GM12878 (cell line): ENCODE data around the gene FOXP1. TPM values are rescaled to one million over a fixed set of nuclear protein-coding genes. Genes with fewer than 3 reads are reported as not detected.

Source experiments
- ATAC-seq: fragments of 200-7000 bp; cut with Tn5 transposase; 3 replicates; pipeline ENCODE4 v1.9.1; 2020; ENCODE audit warnings: mild to moderate bottlenecking, moderate library complexity
- BruUV-seq: library from RNA; stranded (reverse); fragments of 400-500 nt; replicated peaks from 2 replicates; lab custom pipeline; 2021; lab: Mats Ljungman, UMichigan
- CTCF ChIA-PET: fragments of 300-600 bp; sonication (Branson Sonifier 250); formaldehyde crosslinking; extraction: SDS; loops from one replicate; lab custom pipeline; 2021; ENCODE audit warnings: inconsistent platforms; lab: Yijun Ruan, JAX
- POLR2A ChIA-PET: fragments of 350-600 bp; formaldehyde crosslinking; extraction: SDS; loops from one replicate; lab custom pipeline; 2021; ENCODE audit warnings: inconsistent platforms; lab: Charles Lee
- RAD21 ChIA-PET: fragments of 300-600 bp; sonication (Branson Sonifier 250); formaldehyde crosslinking; loops from one replicate; lab custom pipeline; 2023; ENCODE audit warnings: antibody characterized with exemption; ENCODE audit not compliant: unreplicated experiment; lab: Charles Lee
- SMC1A ChIA-PET: fragments of 300-600 bp; sonication (Branson Sonifier 250); formaldehyde crosslinking; loops from one replicate; lab custom pipeline; 2023; ENCODE audit not compliant: unreplicated experiment, uncharacterized antibody; lab: Charles Lee
- DNase-seq: peaks from one replicate; pipeline ENCODE4 v3.0.0-alpha.2; 2011; ENCODE audit warnings: low read depth, low spot score
- FAIRE-seq: peaks from 3 replicates; lab custom pipeline; 2011; peaks lifted over from hg19 to GRCh38; lab: Jason Lieb, UNC
- H2AFZ ChIP-seq: 2 replicates; pipeline ENCODE4 v1.6.0; 2011; ENCODE audit warnings: low read depth, low read length, control low read depth; ENCODE audit not compliant: control insufficient read depth
- H3K27ac ChIP-seq: 2 replicates; pipeline ENCODE4 v1.5.1; 2011; ENCODE audit warnings: control low read depth; ENCODE audit not compliant: control insufficient read depth, insufficient read depth
- H3K27me3 ChIP-seq, 2 experiments: replicated peaks in 1 of 2; 2 replicates each; pipeline versions ENCODE4 v1.6.0 to v1.6.1; 2011; ENCODE audit warnings: low read length in 1 of 2; ENCODE audit not compliant: control insufficient read depth in 2 of 2, insufficient read depth in 2 of 2
- H3K36me3 ChIP-seq, 2 experiments: 2 replicates each; pipeline ENCODE4 v1.5.1; 2011; ENCODE audit warnings: low read length in 1 of 2; ENCODE audit not compliant: control insufficient read depth in 2 of 2, insufficient read depth in 2 of 2
- H3K4me1 ChIP-seq: 2 replicates; pipeline ENCODE4 v1.6.1; 2011; ENCODE audit warnings: mild to moderate bottlenecking, low read length, moderate library complexity, mixed read lengths; ENCODE audit not compliant: control insufficient read depth, insufficient read depth
- H3K4me2 ChIP-seq: 2 replicates; pipeline ENCODE4 v1.6.0; 2011; ENCODE audit warnings: control low read depth; ENCODE audit not compliant: control insufficient read depth, insufficient read depth
- H3K4me3 ChIP-seq: fragments of 200-600 bp; sonication (generic); 2 replicates; pipeline ENCODE4 v1.5.1; 2016
- H3K79me2 ChIP-seq: 2 replicates; pipeline ENCODE4 v1.6.0; 2011; ENCODE audit warnings: low read length; ENCODE audit not compliant: control insufficient read depth, insufficient read depth
- H3K9ac ChIP-seq: 2 replicates; pipeline ENCODE4 v1.8.0; 2011; ENCODE audit warnings: low read length, control low read depth, mixed read lengths; ENCODE audit not compliant: control insufficient read depth, insufficient read depth
- H3K9me3 ChIP-seq: replicated peaks from 3 replicates; pipeline ENCODE4 v1.5.1; 2011; ENCODE audit warnings: mild to moderate bottlenecking, low read length; ENCODE audit not compliant: control insufficient read depth, insufficient read depth
- H4K20me1 ChIP-seq: 2 replicates; pipeline ENCODE4 v1.6.0; 2011; ENCODE audit not compliant: control insufficient read depth, insufficient read depth
- ASH2L ChIP-seq: fragments of 300-600, 200-600 bp; sonication (generic); IDR thresholded peaks from 2 replicates; pipeline ENCODE4 v1.6.1; 2017; ENCODE audit warnings: low read depth, mild to moderate bottlenecking, borderline replicate concordance
- ATF7 ChIP-seq: fragments of 450-650 bp; IDR thresholded peaks from 2 replicates; pipeline ENCODE4 v1.6.1; 2016; ENCODE audit warnings: low read depth, mild to moderate bottlenecking
- BACH1 ChIP-seq: fragments of 450-650 bp; IDR thresholded peaks from 2 replicates; pipeline ENCODE4 v1.6.1; 2017; ENCODE audit warnings: mild to moderate bottlenecking, borderline replicate concordance
- CHD1 ChIP-seq: IDR thresholded peaks from 2 replicates; pipeline ENCODE4 v1.6.1; 2012; ENCODE audit warnings: low read depth, low read length, improper control_type of control experiment
- ESRRA ChIP-seq: IDR thresholded peaks from 2 replicates; pipeline ENCODE4 v1.6.1; 2012; ENCODE audit warnings: mild to moderate bottlenecking, low read length, improper control_type of control experiment
- ETV6 ChIP-seq, 2 experiments: fragments of 450-650 bp in 1 of 2; IDR thresholded peaks in 1 of 2; conservative IDR thresholded peaks in 1 of 2; 2 replicates each; pipeline ENCODE4 v1.6.1; 2014; ENCODE audit warnings: antibody characterized with exemption in 1 of 2, borderline replicate concordance in 1 of 2, low read depth in 1 of 2, mild to moderate bottlenecking in 1 of 2, moderate library complexity in 1 of 2
- GABPA ChIP-seq: IDR thresholded peaks from 2 replicates; pipeline ENCODE4 v1.6.1; 2014; ENCODE audit warnings: antibody characterized with exemption, low read depth, mild to moderate bottlenecking, inconsistent platforms
- HCFC1 ChIP-seq: fragments of 150-350 bp; IDR thresholded peaks from 2 replicates; pipeline ENCODE4 v1.6.1; 2014; ENCODE audit warnings: low read length
- IRF3 ChIP-seq: fragments of 450-650 bp; IDR thresholded peaks from 2 replicates; pipeline ENCODE4 v1.6.1; 2014; ENCODE audit warnings: mild to moderate bottlenecking
- MLLT1 ChIP-seq: fragments of 450-650 bp; IDR thresholded peaks from 2 replicates; pipeline ENCODE4 v1.6.1; 2016; ENCODE audit warnings: mild to moderate bottlenecking
- NFYA ChIP-seq: IDR thresholded peaks from 2 replicates; pipeline ENCODE4 v1.6.1; 2011; ENCODE audit warnings: low read depth, mild to moderate bottlenecking, low read length, improper control_type of control experiment, borderline replicate concordance
- NR2C2 ChIP-seq: IDR thresholded peaks from 2 replicates; pipeline ENCODE4 v1.6.1; 2011; ENCODE audit warnings: borderline replicate concordance, low read depth; ENCODE audit not compliant: control insufficient read depth, insufficient read length
- PML ChIP-seq: IDR thresholded peaks from 2 replicates; pipeline ENCODE4 v1.6.1; 2012; ENCODE audit warnings: low read length, inconsistent platforms
- PRDM15 ChIP-seq: fragments of 450-650 bp; formaldehyde crosslinking; IDR thresholded peaks from 2 replicates; pipeline ENCODE4 v1.4.0; 2020; ENCODE audit warnings: mild to moderate bottlenecking, moderate library complexity
- RAD21 ChIP-seq: IDR thresholded peaks from 2 replicates; pipeline ENCODE4 v1.6.1; 2011; ENCODE audit warnings: mild to moderate bottlenecking, low read depth, low read length, moderate library complexity; ENCODE audit not compliant: insufficient read depth
- SMAD1 ChIP-seq: fragments of 450-650 bp; IDR thresholded peaks from 2 replicates; pipeline ENCODE4 v1.6.1; 2018; ENCODE audit warnings: mild to moderate bottlenecking, low read depth; ENCODE audit not compliant: partially characterized antibody
- STAT1 ChIP-seq: fragments of 450-650 bp; conservative IDR thresholded peaks from 2 replicates; pipeline ENCODE4 v1.6.1; 2014; ENCODE audit warnings: antibody characterized with exemption, mild to moderate bottlenecking
- SUPT20H ChIP-seq: IDR thresholded peaks from 2 replicates; pipeline ENCODE4 v1.6.1; 2011; ENCODE audit warnings: low read depth, mild to moderate bottlenecking, low read length, moderate library complexity, borderline replicate concordance; ENCODE audit not compliant: control insufficient read depth
- TCF7 ChIP-seq: IDR thresholded peaks from 2 replicates; pipeline ENCODE4 v1.6.1; 2014; ENCODE audit warnings: antibody characterized with exemption, borderline replicate concordance
- WGBS: methylation state at CpG from one replicate; pipeline ENCODE4 v1.1.6; 2016; ENCODE audit warnings: low lambda C conversion rate; ENCODE audit not compliant: insufficient replicate concordance, insufficient coverage; ENCODE audit errors: missing lambda C conversion rate; 5-methylcytosine and 5-hydroxymethylcytosine counted together
- in situ Hi-C: fragments of 300-500 bp; cut with MboI; formaldehyde crosslinking; loops from 9 replicates; pipeline ENCODE4 v1.14.3; 2018; ENCODE audit warnings: mixed read lengths
- intact Hi-C: fragments of 100-400 bp; cut with micrococcal nuclease; formaldehyde crosslinking; loops from one replicate; pipeline ENCODE4 v1.14.2; 2022; ENCODE audit not compliant: unreplicated experiment
- polyA plus RNA-seq, 11 experiments: library from polyadenylated mRNA; depleted of rRNA in 4 of 11; unstranded in 6 of 11; stranded (reverse) in 5 of 11; fragments of >200 nt; fragmentation: Nextera tagmentation in 4 of 11; fragmentation: Illumina TruSeq in 1 of 11; extraction: Ambion mirVana in 4 of 11; extraction: Trizol in 1 of 11; gene quantifications; 1 replicate in 1 of 11; 2 replicates in 10 of 11; pipeline versions ENCODE4 v1.2.1 to v1.2.3, GENCODE V29; 2011 to 2016; ENCODE audit warnings: inconsistent platforms in 2 of 11, missing spikeins in 2 of 11, low read depth in 1 of 11
- total RNA-seq, 4 experiments: library from RNA; depleted of rRNA in 3 of 4; stranded (reverse); fragments of >200 nt in 3 of 4; fragmentation: Illumina TruSeq in 1 of 4; extraction: Trizol in 1 of 4; gene quantifications; 2 replicates each; pipeline versions ENCODE4 v1.2.1 to v1.2.3, GENCODE V29; 2013 to 2021

Gene FOXP1
- total and polyA plus RNA-seq, 10 of the 15 experiments (the other 5 are each of a cell fraction or from before 2014, with no cell fraction given): 0.05 to 1.6 (median 0.20) TPM; not detected in 1

- TF ChIP-seq GABPA (no peak), NFYA (no peak), TCF7 (no peak), SUPT20H (no peak), ETV6 (conservative IDR thresholded peaks at IDR 0.05 in 1 of 2, IDR thresholded peaks at IDR 0.05 in 1 of 2; ENCODE audit: borderline replicate concordance in 1 of 2, low read depth in 1 of 2) (no peak), ATF7 (no peak), SMAD1 (no peak), STAT1 (no peak), PRDM15 (no peak), ASH2L (no peak)
Measured at GRCh38 chr3:71258116-71258515, 325.4 kb downstream of the FOXP1 start (continued).

- Histone ChIP-seq H3K4me3 (no peak overlapping the region), H2AFZ (no peak overlapping the region), H3K27ac (no peak overlapping the region), H3K4me2 (no peak overlapping the region), H4K20me1 (no peaks in the 10 kb centered on the region), H3K27me3 (no peaks in the 10 kb centered on the region; a peak in 2 of 4 replicates), H3K9ac (no peak overlapping the region), H3K9me3 (no peaks in the 10 kb centered on the region), H3K4me1 (no peaks in the 10 kb centered on the region), H3K79me2 (no peaks in the 10 kb centered on the region), H3K36me3 (no peaks in the 10 kb centered on the region)
- ChIA-PET CTCF (no interaction called here), RAD21 (no interaction called here), SMC1A (no interaction called here), POLR2A (no interaction called here)
- ATAC-seq (no peak), DNase-seq (no peak), FAIRE-seq (no peak)
- in situ Hi-C loops: no loop called here
- no TSS peak for BruUV-seq
- 20% methylated on average over 3 of the region's 3 CpGs for WGBS
- intact Hi-C loops: no loop called here
- TF ChIP-seq IRF3: no peak
- TF ChIP-seq ESRRA: no peak
- no peak for TF ChIP-seq CHD1
- no peak for TF ChIP-seq NR2C2
- no peak for TF ChIP-seq HCFC1
- no peak for TF ChIP-seq BACH1
- no peak for TF ChIP-seq RAD21
- TF ChIP-seq MLLT1: no peak
- TF ChIP-seq PML: no peak
Measured at GRCh38 chr3:71255498-71255897, 328.0 kb downstream of the FOXP1 start.
